PC-9 (cell line): ENCODE measurements around the gene ICOSLG.
"Not testable (repeated sequence)": the region's sequence is repeated elsewhere in the genome, so short reads cannot be mapped to it uniquely, and the experiment has no call there.

ENCODE experiments used
- CTCF ChIP-seq: fragments of 200-600 bp; sonication (generic); conservative IDR thresholded peaks from 2 replicates; pipeline ENCODE4 v1.6.1; 2017; ENCODE audit warnings: mixed run types, antibody characterized with exemption, mild to moderate bottlenecking, moderate library complexity
- EZH2 ChIP-seq: fragments of 200-600 bp; sonication (generic); IDR thresholded peaks from 2 replicates; pipeline ENCODE4 v1.8.0; 2017; ENCODE audit warnings: antibody characterized with exemption, low read depth

- not testable (repeated sequence) for TF ChIP-seq CTCF, EZH2
These were observed 17.4 kb downstream of the ICOSLG start for GRCh38 chr21:44223334-44223733.
